ENCODE measurements around the gene STK32A. TPM values are rescaled to one million over a fixed set of nuclear protein-coding genes. Genes with fewer than 3 reads are reported as not detected.

Gene STK32A
- total RNA-seq, 2 donors from 2014 or later: 0.64 to 12.9 TPM

- no peaks in the 10 kb centered on the region for H3K27me3 ChIP-seq (replicated peaks; ENCODE audit: insufficient read depth)
- WGBS: 92% methylated on average over 3 of the region's 3 CpGs
- H3K36me3 ChIP-seq: no peaks in the 10 kb centered on the region
- intact Hi-C loops (cut with DNase I): no loop called here
- no peak overlapping the region for H3K4me3 ChIP-seq
- no peaks in the 10 kb centered on the region for H3K9me3 ChIP-seq
- no peaks in the 10 kb centered on the region for H3K4me1 ChIP-seq (replicated peaks)
- no peak overlapping the region for H3K27ac ChIP-seq
- TF ChIP-seq POLR2A (IDR thresholded peaks at IDR 0.05): no peak
- no peak for TF ChIP-seq CTCF (IDR thresholded peaks at IDR 0.05)
- no peak for TF ChIP-seq POLR2AphosphoS5 (IDR thresholded peaks at IDR 0.05)
- no peak for DNase-seq (ENCODE audit: low spot score)
Observed at GRCh38 chr5:147436596-147436995, 201.8 kb downstream of the STK32A start.

- no peak for DNase-seq (ENCODE audit: low spot score)
Observed at GRCh38 chr5:147437161-147437596, 202.4 kb downstream of the STK32A start.

More at GRCh38 chr5:147437161-147437596, 202.4 kb downstream of the STK32A start:
- no peaks in the 10 kb centered on the region for H3K9me3 ChIP-seq
- no peaks in the 10 kb centered on the region for H3K27me3 ChIP-seq (replicated peaks; ENCODE audit: insufficient read depth)
- no peak overlapping the region for H3K4me3 ChIP-seq
- H3K27ac ChIP-seq: no peak overlapping the region
- no peak for TF ChIP-seq CTCF (IDR thresholded peaks at IDR 0.05)
- no peak for TF ChIP-seq POLR2AphosphoS5 (IDR thresholded peaks at IDR 0.05)
- no peak for TF ChIP-seq POLR2A (IDR thresholded peaks at IDR 0.05)
- WGBS: 64% methylated on average over 6 of the region's 6 CpGs
- intact Hi-C loops (cut with DNase I): no loop called here
- H3K36me3 ChIP-seq: no peaks in the 10 kb centered on the region
- no peaks in the 10 kb centered on the region for H3K4me1 ChIP-seq (replicated peaks)

Small RNA genes within 50 kb of the gene (small RNA-seq; reads per million reads assigned to genes)
- 0 reads per million in 2 donors for gene AC011373.1
